AG09309 (cell line): ENCODE measurements around the gene R3HDML.

Experiments
- DNase-seq: peaks from one replicate; pipeline ENCODE4 v3.0.0-alpha.2; 2010; ENCODE audit warnings: low read depth
- H3K4me3 ChIP-seq: 2 replicates; pipeline ENCODE4 v1.5.1; 2011; ENCODE audit warnings: mild to moderate bottlenecking, low read depth, low read length, moderate library complexity; ENCODE audit not compliant: control insufficient read depth
- TF ChIP-seq, protein P1 (sequence below): IDR thresholded peaks from 2 replicates; pipeline ENCODE4 v1.5.1; 2011; ENCODE audit warnings: mild to moderate bottlenecking, low read depth, low read length, inconsistent platforms; ENCODE audit not compliant: insufficient read depth, control insufficient read depth; ENCODE audit errors: missing control alignments

The R3HDML gene

DNA sequence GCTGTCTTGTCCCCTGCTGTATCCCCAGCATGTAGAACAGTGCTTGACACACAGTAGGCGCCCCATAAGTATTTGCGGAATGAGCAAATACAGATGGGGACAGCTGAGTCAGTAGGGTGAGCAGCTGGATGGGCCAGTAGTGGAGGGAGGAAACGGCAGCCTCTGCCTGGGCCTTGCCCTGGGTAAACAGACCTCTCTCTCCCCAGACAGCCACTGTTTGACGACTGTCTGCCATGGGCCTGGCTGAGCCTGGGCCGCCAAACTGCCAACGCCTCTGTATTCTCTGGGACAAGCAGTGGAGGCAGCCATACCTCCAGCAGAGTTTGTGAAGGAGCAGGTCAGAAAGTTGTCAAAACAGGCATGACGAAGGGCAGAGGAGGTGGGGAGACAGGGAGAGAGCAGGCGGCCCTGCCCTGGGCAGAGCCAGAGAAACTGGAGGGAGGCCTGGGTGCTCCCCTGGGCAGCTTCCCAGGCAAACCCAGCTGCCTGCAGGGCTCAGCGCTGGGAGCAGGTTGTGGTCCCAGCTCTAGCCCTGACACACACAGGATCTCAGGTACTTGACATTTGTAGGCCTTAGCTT, 33.9 kb downstream of the R3HDML start:
- TF ChIP-seq, protein P1, sequence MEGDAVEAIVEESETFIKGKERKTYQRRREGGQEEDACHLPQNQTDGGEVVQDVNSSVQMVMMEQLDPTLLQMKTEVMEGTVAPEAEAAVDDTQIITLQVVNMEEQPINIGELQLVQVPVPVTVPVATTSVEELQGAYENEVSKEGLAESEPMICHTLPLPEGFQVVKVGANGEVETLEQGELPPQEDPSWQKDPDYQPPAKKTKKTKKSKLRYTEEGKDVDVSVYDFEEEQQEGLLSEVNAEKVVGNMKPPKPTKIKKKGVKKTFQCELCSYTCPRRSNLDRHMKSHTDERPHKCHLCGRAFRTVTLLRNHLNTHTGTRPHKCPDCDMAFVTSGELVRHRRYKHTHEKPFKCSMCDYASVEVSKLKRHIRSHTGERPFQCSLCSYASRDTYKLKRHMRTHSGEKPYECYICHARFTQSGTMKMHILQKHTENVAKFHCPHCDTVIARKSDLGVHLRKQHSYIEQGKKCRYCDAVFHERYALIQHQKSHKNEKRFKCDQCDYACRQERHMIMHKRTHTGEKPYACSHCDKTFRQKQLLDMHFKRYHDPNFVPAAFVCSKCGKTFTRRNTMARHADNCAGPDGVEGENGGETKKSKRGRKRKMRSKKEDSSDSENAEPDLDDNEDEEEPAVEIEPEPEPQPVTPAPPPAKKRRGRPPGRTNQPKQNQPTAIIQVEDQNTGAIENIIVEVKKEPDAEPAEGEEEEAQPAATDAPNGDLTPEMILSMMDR: no peak
- no peak overlapping the region for H3K4me3 ChIP-seq
- DNase-seq: no peak

DNA sequence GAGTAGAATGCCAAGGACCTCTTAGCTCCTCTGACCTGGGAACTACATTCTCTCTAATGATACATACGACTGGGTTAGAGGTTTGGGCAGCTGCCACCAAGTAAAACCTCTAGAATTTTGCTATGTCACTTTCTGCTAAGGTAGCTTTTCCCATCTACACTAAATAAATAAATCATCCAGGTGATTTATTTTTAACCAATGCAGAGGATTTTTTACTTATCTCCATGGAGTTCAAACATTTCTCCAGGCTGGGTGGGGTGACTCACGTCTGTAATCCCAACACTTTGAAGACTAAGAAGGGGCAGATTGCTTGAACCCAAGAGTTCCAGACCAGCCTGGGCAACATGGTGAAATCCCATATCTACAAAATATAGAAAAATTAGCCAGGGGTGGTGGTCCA, 45.8 kb downstream of the R3HDML start:
- no peak for DNase-seq
- H3K4me3 ChIP-seq: no peak overlapping the region
- TF ChIP-seq, protein P1: no peak

DNA sequence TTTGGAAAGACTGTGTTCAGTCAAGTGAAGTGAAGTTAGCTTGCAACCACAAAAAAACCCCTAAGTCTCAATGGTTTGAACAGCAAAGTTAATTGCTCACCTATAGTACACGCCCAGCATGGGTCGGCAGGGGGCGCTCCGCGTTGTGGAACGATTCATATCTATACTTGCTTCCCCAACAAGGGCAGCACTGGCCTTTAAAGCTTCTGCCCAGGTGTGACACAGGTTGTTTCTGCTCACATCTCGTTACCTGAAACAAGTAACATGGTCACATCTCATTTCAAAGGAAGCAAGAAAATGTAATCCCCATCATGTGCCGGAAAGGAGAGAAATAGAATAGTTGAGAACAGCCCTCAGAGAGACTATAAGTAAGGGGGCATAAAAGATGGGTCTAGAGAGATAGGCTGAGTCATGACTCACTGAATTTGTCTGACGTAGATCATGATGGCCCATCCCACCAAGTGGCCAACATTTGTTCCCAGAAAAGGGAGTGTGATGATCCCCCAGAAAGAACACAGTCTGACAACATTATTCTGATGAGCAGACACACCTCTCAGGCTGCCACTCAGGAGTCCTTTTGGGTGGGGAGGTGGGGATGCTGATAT, 47.7 kb downstream of the R3HDML start:
- no peak for DNase-seq
- H3K4me3 ChIP-seq: no peak overlapping the region
- TF ChIP-seq, protein P1: peak; percentile 86

DNA sequence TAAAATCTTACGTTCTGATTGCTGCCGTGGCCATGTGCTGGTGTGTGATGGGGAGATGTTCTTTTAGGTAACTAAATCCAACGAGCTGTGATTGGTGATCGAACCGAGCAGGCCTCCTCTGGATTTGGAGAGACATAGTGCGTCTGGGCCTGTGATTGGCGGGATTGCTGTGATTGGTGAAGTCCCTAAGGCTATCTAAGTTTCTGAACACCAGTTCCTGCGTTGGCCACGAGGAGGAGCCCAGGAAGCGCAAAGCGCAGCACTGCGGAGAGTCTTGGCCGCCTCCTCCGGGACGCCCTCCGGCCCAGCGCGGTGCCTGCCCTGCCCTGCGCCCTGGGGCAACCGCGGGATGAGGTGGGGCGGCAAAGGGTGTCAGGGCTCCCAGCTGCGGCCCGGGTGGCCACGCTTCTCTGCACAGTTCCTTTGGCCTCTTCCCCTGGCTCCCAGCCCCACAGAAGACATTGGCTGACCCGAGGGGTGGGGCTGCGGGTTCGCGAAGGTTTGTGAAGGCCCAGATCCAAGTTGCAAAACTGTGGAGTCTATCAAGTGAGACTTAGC, 51.7 kb downstream of the R3HDML start:
- DNase-seq: no peak

DNA sequence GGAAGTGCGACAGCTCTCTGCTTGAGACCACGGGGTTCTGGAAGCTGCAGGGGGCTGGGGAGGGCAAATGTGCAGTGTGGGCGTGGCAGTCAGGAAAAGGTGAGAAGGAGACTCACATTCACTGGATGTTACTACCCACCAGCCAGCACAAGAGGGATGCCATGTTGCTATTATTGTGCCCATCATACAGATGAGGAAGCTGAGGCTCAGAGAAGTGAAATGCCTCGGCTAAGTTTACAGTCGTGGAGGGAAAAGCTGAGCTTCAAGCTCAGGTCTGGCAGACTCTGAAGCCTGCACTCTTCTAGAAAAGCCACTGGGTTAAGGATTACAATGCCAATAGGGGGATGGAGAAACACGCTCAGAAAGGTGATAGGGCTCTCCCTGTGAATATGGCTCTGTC, 53.0 kb downstream of the R3HDML start:
- DNase-seq: no peak
- TF ChIP-seq, protein P1: no peak
- H3K4me3 ChIP-seq: no peak overlapping the region

More for the DNA sequence above, 51.7 kb downstream of the R3HDML start:
- TF ChIP-seq, protein P1: peak; percentile 90
- H3K4me3 ChIP-seq: no peak overlapping the region

DNA sequence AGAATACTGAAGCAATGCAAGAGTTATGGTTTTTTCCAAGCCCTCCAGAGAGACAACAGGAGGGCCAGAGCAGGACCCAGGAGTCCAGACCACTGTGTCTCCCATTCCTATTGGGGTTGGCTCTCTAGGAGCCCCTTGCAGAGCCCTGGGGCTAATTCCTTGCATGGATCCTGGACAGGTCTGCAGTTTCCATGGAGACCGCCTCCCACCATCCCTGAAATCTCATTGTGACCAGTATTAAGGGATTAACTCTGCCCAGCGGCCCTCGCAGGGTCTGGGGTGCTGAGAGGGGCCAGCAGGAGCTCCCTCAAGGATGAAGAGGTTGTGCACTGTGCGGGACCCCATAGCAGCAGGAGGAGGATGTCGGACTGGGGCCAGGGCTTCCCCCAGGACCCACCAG, 53.4 kb downstream of the R3HDML start:
- TF ChIP-seq, protein P1: no peak
- no peak for DNase-seq
- no peak overlapping the region for H3K4me3 ChIP-seq
